ENCODE results near the gene PLCB3.

PLCB3 gene

DNA sequence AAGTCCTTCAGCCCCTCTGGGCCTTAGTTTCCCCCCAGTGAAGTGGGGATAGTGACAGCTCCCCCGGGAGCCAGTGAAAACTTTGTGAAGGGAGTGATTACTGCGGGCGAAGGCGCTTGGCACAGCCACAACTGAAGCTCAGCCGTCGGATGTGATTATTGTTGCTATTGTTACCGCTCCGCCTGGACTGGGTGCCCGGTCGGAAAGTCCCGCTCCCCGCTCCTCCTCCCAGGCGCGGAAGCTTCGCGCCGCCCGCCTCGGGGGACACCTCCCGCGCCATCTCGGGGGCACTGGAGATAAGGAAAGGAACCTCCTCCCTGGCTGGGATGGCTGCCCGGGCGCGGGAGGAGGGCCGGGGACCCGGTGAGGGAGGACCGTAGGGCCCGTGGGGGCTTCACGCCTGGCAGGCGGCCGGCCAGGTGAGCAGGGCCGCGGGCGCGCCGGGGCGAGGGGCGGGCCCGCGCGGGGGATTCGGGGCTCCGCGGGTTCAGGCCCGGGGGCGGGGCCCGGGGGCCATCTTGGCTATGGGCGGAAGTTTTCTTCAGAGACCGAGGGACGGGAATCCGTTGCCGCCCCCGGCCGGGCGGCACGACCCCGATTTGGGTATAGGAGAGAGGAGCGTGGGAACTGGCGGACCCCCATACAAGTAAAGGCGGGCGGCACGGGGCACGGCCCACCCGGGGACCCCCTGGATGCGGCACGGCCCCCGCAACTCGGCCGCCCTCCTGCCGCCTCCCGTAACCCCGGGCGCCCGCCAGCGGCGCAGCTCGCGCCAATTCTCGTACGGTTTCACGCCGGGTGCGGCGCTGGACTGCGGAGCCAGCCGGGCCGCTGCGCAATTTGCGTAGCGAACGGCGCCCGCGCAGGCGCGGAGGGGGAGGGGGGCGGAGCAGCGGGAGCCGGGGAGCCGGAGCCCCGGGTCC lies 33.9 kb downstream of the PLCB3 start, which contains the start of gene GPR137:
Gene GPR137 (plus strand): TSS at position 887 of the 923 bp plus-strand sequence. CDS start 677 bp downstream, outside the sequence.
- Histone ChIP-seq H3K4me3 (ENCODE audit: low read length) (peak within 1 kb of the TSS; percentile 71), H3K4me1 (ENCODE audit: insufficient read depth, low read length) (0 out of 2 replicates have a peak, but pooled peaks cover 6% of the 10 kb centered on the region), H3K36me3 (ENCODE audit: insufficient read depth, low read length) (peaks cover 3% of the 10 kb centered on the region; the same call in 1 of the 2 replicates), H3K27ac (ENCODE audit: low read depth, low read length) (peak within 1 kb of the TSS; percentile 76; the same call in 1 of the 2 replicates), H3K27me3 (ENCODE audit: insufficient read depth, low read length) (peaks cover 22% of the 10 kb centered on the region), H3K9ac (ENCODE audit: low read depth, low read length) (peak within 1 kb of the TSS; percentile 71), H3K9me3 (ENCODE audit: insufficient read depth, low read depth, low read length) (no peaks in the 10 kb centered on the region)
- under 1% methylated on average over 102 of the region's 102 CpGs for WGBS

DNA sequence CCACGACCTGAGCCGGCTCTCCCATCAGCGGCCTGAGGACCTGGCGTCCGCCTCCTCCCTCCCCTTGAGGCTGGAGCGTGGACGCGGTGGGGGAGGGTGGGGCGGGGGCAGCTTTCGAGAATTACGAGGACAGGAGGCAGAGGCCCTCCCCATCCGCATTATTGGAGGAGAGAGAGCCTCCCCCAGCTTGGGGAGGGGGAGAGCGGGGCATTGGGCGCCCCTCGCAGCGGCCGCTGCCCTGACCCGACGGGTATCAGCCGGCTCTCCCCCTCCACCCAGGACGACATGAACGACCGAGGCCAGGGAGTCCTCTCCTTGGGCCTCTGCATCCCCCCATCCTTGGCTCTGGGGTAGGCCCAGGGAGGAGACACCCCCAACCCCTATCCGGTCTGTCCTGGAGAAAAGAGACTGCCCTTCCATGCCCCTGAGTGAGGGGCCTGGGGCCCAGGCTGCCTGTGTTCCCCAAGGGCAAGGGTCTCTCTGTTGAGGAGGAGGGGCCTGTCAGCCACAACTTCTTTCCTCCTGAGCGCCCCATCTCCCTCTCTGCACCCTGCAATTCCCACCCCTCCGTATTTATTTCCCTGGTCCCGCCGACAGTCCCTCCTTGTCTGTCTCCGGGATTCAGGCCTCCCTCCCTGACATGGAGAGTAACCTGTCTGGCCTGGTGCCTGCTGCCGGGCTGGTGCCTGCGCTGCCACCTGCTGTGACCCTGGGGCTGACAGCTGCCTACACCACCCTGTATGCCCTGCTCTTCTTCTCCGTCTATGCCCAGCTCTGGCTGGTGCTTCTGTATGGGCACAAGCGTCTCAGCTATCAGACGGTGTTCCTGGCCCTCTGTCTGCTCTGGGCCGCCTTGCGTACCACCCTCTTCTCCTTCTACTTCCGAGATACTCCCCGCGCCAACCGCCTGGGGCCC lies 34.8 kb downstream of the PLCB3 start:
- Histone ChIP-seq H3K27me3 (ENCODE audit: insufficient read depth, low read length) (peaks cover 31% of the 10 kb centered on the region), H3K4me1 (ENCODE audit: insufficient read depth, low read length) (0 out of 2 replicates have a peak, but pooled peaks cover 6% of the 10 kb centered on the region), H3K27ac (ENCODE audit: low read depth, low read length) (no peak overlapping the region), H3K9ac (ENCODE audit: low read depth, low read length) (peak overlapping the region; percentile 5; the same call in 1 of the 2 replicates), H3K36me3 (ENCODE audit: insufficient read depth, low read length) (peaks cover 3% of the 10 kb centered on the region; the same call in 1 of the 2 replicates), H3K4me3 (ENCODE audit: low read length) (peak overlapping the region; percentile 71), H3K9me3 (ENCODE audit: insufficient read depth, low read depth, low read length) (no peaks in the 10 kb centered on the region)
- WGBS: 35% methylated on average over 34 of the region's 40 CpGs

DNA sequence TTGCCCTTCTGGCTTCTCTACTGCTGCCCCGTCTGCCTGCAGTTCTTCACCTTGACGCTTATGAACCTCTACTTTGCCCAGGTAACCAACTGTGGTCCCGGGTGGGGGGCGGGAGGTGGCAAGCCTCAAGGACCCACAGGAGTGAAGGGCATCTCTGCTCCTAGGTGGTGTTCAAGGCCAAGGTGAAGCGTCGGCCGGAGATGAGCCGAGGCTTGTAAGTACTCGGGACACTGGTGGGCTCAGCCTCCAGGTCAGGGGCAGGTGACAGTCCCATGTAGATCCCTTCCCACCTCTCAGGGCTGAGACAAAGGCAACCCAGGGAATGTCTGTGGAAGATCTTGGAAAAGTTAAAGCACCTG lies 35.5 kb downstream of the PLCB3 start:
- 91% methylated on average over 9 of the region's 9 CpGs for WGBS
- H3K36me3 ChIP-seq (ENCODE audit: insufficient read depth, low read length): peaks cover 3% of the 10 kb centered on the region; the same call in 1 of the 2 replicates
- 0 out of 2 replicates have a peak, but pooled peaks cover 6% of the 10 kb centered on the region for H3K4me1 ChIP-seq (ENCODE audit: insufficient read depth, low read length)
- H3K27ac ChIP-seq (ENCODE audit: low read depth, low read length): no peak overlapping the region
- peaks cover 38% of the 10 kb centered on the region for H3K27me3 ChIP-seq (ENCODE audit: insufficient read depth, low read length)
- no peak overlapping the region for H3K9ac ChIP-seq (ENCODE audit: low read depth, low read length)
- no peaks in the 10 kb centered on the region for H3K9me3 ChIP-seq (ENCODE audit: insufficient read depth, low read depth, low read length)
- H3K4me3 ChIP-seq (ENCODE audit: low read length): no peak overlapping the region

GRCh38 chr11:64287676-64288352 lies 36.5 kb downstream of the PLCB3 start:
- WGBS: 93% methylated on average over 33 of the region's 33 CpGs
- Histone ChIP-seq H3K4me3 (ENCODE audit: low read length) (no peak overlapping the region), H3K36me3 (ENCODE audit: insufficient read depth, low read length) (no peaks in the 10 kb centered on the region), H3K27me3 (ENCODE audit: insufficient read depth, low read length) (peaks cover 48% of the 10 kb centered on the region), H3K9me3 (ENCODE audit: insufficient read depth, low read depth, low read length) (no peaks in the 10 kb centered on the region), H3K9ac (ENCODE audit: low read depth, low read length) (no peak overlapping the region), H3K27ac (ENCODE audit: low read depth, low read length) (no peak overlapping the region), H3K4me1 (ENCODE audit: insufficient read depth, low read length) (0 out of 2 replicates have a peak, but pooled peaks cover 6% of the 10 kb centered on the region)

DNA sequence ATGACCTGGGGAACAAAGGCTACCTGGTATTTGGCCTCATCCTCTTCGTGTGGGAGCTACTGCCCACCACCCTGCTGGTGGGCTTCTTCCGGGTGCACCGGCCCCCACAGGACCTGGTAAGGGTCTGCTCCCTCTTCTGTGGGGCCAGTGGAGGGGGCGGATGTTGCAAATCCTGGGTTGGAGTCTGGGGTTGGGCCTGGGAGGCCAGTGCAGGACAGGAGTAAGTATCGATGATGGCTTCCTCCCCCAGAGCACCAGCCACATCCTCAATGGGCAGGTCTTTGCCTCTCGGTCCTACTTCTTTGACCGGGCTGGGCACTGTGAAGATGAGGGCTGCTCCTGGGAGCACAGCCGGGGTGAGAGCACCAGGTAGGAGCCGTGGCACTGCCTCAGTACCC lies 37.0 kb downstream of the PLCB3 start:
- 91% methylated on average over 9 of the region's 9 CpGs for WGBS
- H3K4me3 ChIP-seq (ENCODE audit: low read length): no peak overlapping the region
- no peak overlapping the region for H3K27ac ChIP-seq (ENCODE audit: low read depth, low read length)
- no peaks in the 10 kb centered on the region for H3K36me3 ChIP-seq (ENCODE audit: insufficient read depth, low read length)
- peaks cover 54% of the 10 kb centered on the region for H3K27me3 ChIP-seq (ENCODE audit: insufficient read depth, low read length)
- H3K9ac ChIP-seq (ENCODE audit: low read depth, low read length): no peak overlapping the region
- H3K9me3 ChIP-seq (ENCODE audit: insufficient read depth, low read depth, low read length): no peaks in the 10 kb centered on the region
- 0 out of 2 replicates have a peak, but pooled peaks cover 6% of the 10 kb centered on the region for H3K4me1 ChIP-seq (ENCODE audit: insufficient read depth, low read length)

DNA sequence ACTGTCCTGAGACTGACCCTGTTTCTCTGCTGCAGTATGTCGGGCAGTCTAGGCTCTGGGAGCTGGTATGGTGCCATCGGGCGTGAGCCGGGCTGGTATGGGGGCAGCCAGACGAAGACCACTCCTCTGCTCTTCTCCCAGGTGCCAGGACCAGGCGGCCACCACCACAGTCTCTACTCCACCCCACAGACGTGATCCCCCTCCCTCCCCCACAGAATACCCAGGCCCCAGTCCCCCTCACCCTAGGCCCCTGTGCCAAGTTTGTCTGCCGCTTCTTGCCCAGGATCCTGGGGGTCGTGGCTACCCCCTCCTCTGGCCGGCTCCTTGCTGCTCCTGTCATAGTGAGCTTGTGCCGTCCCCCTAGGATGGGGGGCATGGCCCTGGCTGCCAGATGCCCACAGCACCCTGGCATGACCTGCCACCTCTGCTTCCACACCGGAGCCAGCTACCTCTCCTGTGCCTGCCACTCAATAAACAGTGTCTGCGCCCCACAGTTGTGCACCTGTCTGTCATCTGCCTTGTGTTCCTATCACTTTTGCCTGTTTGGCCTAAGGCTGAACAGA lies 37.8 kb downstream of the PLCB3 start:
- WGBS: 90% methylated on average over 13 of the region's 13 CpGs
- no peaks in the 10 kb centered on the region for H3K9me3 ChIP-seq (ENCODE audit: insufficient read depth, low read depth, low read length)
- H3K27ac ChIP-seq (ENCODE audit: low read depth, low read length): no peak overlapping the region
- 0 out of 2 replicates have a peak, but pooled peaks cover 3% of the 10 kb centered on the region for H3K4me1 ChIP-seq (ENCODE audit: insufficient read depth, low read length)
- H3K4me3 ChIP-seq (ENCODE audit: low read length): no peak overlapping the region
- H3K9ac ChIP-seq (ENCODE audit: low read depth, low read length): no peak overlapping the region
- H3K27me3 ChIP-seq (ENCODE audit: insufficient read depth, low read length): peaks cover 61% of the 10 kb centered on the region
- no peaks in the 10 kb centered on the region for H3K36me3 ChIP-seq (ENCODE audit: insufficient read depth, low read length)

DNA sequence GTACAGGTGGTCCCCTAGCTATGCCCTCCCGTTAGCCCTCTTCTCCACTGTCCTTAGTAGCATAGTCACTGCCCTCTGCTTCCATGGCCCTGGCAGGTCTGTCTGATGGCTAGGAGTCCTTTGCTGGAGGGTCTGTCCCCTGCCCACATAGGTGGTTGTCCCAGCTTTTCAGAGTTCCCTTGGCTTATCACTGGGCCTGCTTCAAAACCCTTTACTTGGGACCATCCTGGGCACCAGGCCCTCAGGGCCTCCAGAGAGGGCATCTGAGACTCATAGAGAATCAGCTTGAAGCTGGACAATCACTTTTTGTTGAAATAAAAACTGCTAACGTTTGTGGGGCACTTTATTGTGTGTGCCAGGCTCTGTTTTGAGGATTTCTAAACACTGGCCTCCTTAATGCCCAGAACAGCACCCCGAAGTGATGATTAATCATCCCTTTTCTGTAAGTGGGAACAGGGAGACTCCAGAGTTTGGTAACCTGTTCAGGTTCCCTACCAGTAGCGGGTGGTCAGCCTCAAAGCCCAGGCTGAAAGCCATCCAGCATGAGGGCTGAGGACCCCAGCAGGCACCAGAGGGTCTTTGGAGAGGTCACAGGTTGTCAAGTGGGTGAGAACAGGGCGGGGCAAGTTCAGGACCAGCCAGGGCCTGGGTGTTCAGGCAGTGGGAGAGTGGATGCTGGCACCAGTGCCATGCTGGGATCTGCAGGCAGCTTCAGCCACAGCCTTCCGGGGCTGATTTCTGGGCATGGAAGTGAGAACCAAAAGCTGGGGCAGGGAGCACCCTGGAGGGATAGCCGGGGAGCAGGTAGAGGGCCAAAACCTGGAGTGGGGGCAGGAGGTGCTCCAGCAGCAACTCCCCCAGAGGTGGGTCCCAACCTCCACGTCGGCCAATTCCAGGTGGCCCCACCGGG lies 39.3 kb downstream of the PLCB3 start:
- no peak overlapping the region for H3K9ac ChIP-seq (ENCODE audit: low read depth, low read length)
- peak overlapping the region; percentile 47 for H3K4me3 ChIP-seq (ENCODE audit: low read length)
- H3K36me3 ChIP-seq (ENCODE audit: insufficient read depth, low read length): no peaks in the 10 kb centered on the region
- WGBS: 51% methylated on average over 10 of the region's 10 CpGs
- 0 out of 2 replicates have a peak, but pooled peaks cover 3% of the 10 kb centered on the region for H3K4me1 ChIP-seq (ENCODE audit: insufficient read depth, low read length)
- no peak overlapping the region for H3K27ac ChIP-seq (ENCODE audit: low read depth, low read length)
- no peaks in the 10 kb centered on the region for H3K9me3 ChIP-seq (ENCODE audit: insufficient read depth, low read depth, low read length)
- H3K27me3 ChIP-seq (ENCODE audit: insufficient read depth, low read length): peaks cover 76% of the 10 kb centered on the region

- Histone ChIP-seq H3K9ac (ENCODE audit: low read depth, low read length) (no peak within 1 kb of the TSS; the same call in 1 of the 2 replicates), H3K36me3 (ENCODE audit: insufficient read depth, low read length) (no peaks in the 10 kb centered on the region), H3K4me1 (ENCODE audit: insufficient read depth, low read length) (0 out of 2 replicates have a peak, but pooled peaks cover under 1% of the 10 kb centered on the region), H3K9me3 (ENCODE audit: insufficient read depth, low read depth, low read length) (no peaks in the 10 kb centered on the region), H3K27ac (ENCODE audit: low read depth, low read length) (no peak within 1 kb of the TSS), H3K27me3 (ENCODE audit: insufficient read depth, low read length) (peaks cover 80% of the 10 kb centered on the region), H3K4me3 (ENCODE audit: low read length) (peak within 1 kb of the TSS; percentile 47)
- WGBS: 1% methylated on average over 45 of the region's 45 CpGs
Measured at GRCh38 chr11:64291262-64291751, 40.0 kb downstream of the PLCB3 start, which contains the start of gene KCNK4. TSS of gene KCNK4 (plus strand) at chr11:64291302. CDS start at chr11:64293019, 1,717 bp downstream.

- peak overlapping the region; percentile 47 for H3K4me3 ChIP-seq (ENCODE audit: low read length)
- no peaks in the 10 kb centered on the region for H3K36me3 ChIP-seq (ENCODE audit: insufficient read depth, low read length)
- H3K9ac ChIP-seq (ENCODE audit: low read depth, low read length): no peak overlapping the region
- H3K27ac ChIP-seq (ENCODE audit: low read depth, low read length): no peak overlapping the region
- WGBS: 2% methylated on average over 96 of the region's 96 CpGs
- H3K9me3 ChIP-seq (ENCODE audit: insufficient read depth, low read depth, low read length): no peaks in the 10 kb centered on the region
- no peaks in the 10 kb centered on the region for H3K4me1 ChIP-seq (ENCODE audit: insufficient read depth, low read length)
- H3K27me3 ChIP-seq (ENCODE audit: insufficient read depth, low read length): peaks cover 81% of the 10 kb centered on the region
Measured at GRCh38 chr11:64291752-64292459, 40.6 kb downstream of the PLCB3 start.
